Fibroblast of upper back skin (primary cell): Measurements from ENCODE around the gene SNAI3.

Source experiments
- DNase-seq: peaks from one replicate; pipeline ENCODE4 v3.0.0-alpha.2; 2013

The SNAI3 gene

DNA sequence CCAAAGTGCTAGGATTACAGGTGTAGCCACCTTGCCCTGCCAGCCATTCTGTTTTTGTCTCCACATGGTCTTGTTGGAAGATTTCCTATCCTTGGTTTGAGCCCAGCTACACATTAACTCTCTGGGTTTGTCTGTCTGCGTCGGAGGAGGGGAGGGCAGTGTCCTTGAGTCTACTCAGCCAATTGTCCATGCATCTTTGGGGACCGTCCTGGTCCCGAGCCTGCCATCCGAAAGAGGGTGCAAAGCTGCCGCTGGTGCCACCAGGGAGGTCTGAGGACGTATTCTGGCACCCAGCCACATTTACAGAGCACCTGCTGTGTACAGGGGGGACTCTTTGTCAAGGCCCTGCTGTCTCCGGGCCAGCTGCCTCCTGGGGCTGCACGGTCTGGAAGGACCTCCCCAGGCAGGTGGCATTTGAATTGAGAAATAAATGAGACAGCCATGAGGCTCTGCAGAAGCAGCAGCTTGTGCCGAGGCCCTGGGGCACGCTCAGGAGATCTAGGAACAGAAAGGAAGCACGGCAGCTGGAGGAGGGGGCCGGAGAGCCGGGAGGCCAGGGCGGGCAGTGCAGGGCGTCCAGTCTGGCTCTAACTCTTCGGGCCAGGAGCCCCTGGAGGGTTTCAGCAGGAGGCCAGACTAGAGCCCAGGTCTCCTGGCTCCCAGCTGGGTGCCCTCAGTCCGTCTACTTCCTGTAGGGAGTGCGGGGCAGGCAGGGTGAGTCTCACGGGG lies 36.9 kb downstream of the SNAI3 start:
- DNase-seq = no peak

DNA sequence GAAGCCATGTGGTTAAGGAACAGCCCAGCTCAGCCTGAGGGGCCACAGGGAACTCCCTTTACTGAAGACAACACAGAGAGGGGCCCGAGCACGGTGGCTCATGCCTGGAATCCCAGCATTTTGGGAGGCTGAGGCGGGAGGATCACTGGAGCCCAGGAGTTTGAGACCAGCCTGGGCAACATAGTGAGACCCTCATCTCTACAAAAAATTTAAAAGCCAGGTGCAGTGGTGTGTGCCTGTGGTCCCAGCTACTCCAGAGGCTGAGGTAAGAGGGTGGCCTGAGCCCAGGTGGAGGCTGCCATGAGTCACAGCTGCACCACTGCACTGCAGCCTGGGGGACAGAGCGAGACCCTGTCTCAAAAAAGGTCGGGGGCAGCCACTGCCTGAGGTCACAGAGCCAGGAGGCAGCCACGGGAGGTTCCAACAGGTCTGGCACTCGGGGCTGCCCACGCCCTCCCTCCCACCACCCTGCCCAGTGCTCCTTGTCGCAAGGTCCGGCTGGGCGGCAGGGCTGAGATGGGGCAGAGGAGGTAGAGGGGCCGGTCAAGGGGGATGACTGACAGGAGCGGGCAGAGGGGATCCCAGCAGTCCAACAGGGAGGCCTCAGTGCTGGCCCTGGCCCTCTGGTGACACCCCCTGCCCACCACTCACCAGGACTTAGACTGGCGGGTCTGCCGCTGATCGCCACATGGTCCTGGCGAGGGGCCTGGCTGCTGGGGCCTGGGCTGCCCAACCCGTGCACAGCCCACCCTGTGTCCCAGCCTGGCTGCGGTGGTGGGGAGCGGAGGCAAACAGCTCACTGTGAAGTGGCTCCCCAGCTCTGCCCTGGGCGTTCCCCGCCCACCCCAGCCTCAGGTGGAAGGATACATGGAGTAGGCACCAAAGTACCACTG lies 38.9 kb downstream of the SNAI3 start:
- no peak for DNase-seq

DNA sequence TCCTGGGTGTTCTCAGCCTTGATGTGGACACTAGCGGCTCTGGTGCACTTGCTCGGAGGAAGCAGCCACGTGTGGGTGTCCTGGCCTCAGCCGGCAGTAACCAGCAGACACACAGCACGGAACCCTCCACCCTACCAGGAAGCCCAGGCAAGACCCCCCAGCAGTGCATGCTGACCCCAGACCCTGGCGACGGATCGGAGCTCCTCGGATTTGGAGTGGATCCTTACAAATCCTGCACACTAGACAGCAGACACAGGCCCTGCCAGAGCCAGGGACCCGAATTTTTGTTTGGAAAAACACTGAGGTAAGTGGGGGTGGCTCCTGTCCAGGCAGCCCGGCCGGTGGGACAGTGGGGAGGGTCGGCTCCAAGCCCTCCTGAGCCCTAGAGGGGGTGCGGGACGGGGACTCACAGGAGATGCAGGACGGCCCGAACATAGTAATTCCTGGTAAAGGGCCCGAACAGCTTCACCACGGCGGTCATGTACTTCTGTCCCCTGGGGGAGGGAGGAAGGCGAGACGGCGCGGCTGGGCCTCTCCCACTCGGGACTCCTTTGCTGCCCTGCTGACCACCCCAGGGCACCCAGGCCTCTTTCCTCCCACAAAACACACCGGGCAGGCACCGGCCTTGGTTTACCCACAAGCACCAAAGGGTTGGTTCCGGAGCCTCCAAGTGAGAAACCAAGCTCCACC lies 39.8 kb downstream of the SNAI3 start:
- DNase-seq = no peak

DNA sequence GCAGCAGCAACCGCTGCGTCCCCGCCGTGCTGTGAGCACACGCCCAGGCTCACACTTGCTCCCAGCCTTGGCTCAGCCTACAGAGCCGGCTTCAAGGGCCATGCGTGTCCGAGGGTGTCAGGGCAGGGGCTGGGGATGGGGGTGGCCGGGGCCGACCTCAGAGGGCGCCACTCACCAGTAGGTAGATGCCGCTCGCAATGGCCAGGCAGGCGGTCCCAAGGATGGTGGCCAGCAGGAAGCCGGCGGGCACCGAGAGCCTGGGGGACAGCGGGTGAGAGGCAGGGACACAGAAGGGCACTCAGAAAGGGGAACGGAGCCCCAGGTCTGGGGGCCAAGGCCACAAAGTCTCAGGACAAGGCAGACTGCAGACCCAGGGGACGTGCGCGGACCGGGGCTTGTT lies 40.4 kb downstream of the SNAI3 start:
- DNase-seq = no peak

DNA sequence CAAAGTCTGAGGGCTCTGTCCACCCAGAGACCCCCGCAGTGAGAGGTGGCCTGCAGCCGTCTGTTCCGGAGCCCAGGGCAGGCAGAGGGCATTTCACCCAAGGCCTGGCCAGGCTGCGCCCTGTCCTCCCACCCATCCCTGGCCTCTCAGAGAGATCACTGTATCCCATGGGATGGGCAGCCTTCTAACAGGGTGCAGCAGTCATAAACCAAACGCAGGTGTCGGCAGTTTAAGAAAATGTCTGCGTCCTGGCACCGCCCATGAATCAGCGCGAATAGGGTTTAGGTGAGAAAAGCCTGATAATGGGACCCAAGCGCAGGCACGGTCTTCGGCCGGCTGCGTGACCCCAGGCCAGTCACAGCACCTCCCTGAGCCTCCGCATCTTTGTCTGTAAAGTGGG lies 40.9 kb downstream of the SNAI3 start:
- no peak for DNase-seq

DNA sequence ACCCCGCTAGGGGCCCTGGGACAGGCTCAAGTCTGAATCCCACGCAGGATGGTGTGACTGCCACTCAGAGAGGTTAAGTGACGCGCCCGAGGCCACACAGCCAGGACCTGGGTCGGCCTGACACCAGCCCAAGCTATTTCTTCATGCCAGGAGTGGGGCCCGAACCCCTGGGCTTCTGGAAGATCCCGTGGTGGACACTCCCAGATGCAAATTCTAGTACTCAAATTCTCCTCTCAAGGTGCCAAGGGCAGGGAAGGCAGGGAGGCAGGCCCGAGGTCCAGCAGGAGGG lies 42.7 kb downstream of the SNAI3 start:
- DNase-seq = no peak

DNA sequence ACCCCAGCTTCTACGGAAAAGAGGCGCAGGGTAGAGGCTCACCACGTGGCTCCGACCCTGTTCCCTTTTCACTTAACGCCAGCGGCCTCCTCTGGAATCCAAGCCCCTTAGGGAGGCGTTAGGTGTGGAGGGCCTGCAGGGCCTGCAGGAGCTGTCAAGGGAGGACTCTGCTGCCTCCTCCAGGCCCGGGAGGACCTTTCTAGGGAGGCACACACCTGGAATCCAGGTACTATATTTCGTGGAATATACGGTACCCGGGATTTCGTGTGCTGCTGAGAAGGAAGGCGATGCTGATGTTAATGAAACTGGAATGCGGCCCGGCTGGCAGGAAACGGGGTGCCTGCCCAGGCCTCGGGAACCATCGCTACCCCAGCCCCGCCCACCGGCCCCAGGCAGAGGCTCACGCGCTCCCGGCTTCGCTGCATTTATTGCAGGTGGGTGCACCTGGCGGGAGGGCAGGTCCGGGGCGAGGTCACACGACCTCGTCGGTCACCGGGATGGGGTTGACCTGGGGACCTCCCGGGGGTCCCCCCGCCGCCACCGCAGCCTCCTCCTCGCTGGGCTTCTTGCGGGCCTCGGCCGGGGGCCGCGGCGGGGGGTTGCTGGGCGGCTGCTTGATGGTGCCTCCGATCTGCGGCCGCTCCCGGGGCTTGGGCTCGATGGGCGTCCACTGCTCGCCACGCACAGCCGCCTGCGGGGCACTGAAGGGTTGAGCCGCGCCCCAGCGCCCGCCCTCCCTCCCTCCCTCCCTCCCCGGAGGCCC lies 43.2 kb downstream of the SNAI3 start:
- DNase-seq = no peak

DNA sequence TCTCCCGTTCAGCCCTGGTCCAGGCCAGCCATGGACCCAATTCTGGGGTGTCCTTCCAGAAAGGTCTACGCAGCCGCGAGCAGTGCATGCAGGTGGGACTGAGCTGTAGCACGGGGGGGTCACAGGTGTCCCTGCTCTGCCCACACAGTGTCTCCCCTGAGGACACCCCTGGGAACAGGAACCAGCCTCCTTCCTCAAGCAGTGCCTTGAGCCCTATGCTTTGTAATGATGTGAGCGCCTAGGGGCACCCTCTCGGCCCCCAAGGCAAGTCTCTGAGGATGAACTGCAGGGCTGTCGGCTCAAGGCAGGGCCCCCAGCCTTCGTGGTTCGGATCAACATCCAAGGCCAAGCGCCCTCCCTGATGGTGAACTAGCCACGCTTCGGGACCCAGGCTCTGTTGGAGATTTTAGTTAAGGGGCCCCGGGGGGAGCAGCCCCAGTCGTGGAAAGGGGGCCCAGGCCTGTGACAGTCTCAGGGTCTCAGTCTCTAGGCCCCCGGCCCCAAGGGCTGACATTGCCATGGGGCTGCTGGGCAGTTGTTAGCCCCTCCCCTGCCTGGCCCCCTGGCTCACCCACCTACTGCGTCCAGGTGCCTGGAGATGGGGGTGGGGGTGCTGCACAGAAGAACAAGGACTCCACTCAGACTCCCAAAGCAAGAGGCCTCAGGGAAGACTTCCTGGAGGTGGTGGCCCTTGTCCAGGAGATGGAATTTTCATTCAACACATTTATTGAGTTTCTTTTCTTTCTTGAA lies 45.6 kb downstream of the SNAI3 start:
- no peak for DNase-seq

DNA sequence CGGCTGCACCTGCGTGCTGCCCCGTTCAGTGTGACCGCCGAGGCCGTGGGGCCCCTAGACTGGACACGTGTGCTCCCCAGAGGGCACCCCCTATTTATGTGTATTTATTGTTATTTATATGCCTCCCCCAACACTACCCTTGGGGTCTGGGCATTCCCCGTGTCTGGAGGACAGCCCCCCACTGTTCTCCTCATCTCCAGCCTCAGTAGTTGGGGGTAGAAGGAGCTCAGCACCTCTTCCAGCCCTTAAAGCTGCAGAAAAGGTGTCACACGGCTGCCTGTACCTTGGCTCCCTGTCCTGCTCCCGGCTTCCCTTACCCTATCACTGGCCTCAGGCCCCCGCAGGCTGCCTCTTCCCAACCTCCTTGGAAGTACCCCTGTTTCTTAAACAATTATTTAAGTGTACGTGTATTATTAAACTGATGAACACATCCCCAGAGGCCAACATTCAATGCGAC lies 46.2 kb downstream of the SNAI3 start:
- DNase-seq = no peak

DNA sequence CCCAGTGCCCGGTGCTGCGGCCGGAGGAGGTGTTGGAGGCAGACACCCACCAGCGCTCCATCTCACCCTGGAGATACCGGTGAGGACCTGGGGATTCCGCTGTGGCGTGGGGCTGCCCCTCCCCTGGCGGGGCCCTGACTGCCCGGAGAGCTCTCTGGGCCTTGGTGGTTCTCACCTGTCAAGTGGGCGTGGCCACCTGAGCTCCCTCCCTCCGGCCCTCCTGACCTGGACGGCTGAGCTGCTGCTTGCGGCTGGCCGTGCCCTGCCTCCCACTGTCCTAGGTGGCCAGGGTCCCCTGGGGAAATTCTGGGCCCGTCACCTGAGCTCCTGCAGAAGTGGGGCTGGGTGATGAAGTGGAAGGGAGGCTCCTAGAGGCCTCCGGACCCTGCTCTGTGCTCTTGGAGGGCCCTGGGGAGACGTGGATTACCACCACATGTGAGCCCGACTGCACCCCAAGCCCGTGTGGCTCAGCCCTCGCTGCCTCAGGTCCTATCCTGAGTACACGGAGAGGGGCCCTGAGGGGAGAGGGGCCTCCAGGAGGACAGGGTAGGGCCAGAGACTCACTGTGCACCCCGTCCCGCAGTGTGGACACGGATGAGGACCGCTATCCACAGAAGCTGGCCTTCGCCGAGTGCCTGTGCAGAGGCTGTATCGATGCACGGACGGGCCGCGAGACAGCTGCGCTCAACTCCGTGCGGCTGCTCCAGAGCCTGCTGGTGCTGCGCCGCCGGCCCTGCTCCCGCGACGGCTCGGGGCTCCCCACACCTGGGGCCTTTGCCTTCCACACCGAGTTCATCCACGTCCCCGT lies 46.9 kb downstream of the SNAI3 start:
- DNase-seq = no peak

DNA sequence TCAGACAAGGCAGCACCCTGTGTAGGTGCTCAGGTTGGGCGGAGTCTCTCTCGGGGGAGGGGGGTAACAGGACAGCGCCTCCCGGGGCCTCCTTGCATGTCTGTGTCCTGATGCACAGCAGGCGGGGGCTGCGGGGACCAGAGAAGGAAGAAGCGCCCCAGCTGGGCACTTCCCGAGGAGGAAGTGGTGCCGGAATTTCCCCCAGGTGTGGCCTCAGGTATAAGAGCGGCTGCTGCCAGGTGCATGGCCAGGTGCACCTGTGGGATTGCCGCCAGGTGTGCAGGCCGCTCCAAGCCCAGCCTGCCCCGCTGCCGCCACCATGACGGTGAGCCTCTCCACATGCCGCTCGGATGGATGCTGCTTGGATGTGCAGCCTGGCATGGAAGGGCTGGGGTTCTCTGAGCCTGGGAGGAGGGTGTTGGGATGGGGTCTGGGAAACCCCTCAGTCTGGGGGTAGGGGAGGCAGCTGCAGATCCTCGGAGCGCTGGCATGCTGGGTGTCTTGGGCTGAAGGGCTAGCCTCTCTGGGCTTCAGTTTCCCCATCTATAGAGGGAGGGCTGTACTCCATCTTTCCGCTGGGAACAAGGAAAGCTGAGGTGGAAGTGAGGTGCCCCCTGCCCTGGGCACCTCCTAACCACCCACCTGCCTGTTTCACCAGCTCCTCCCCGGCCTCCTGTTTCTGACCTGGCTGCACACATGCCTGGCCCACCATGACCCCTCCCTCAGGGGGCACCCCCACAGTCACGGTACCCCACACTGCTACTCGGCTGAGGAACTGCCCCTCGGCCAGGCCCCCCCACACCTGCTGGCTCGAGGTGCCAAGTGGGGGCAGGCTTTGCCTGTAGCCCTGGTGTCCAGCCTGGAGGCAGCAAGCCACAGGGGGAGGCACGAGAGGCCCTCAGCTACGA lies 47.7 kb downstream of the SNAI3 start, which contains the start of gene IL17C:
IL17C (plus strand) TSS at position 250 of the 908 bp plus-strand sequence; CDS start at position 320, 70 bp downstream.
- DNase-seq = no peak

DNA sequence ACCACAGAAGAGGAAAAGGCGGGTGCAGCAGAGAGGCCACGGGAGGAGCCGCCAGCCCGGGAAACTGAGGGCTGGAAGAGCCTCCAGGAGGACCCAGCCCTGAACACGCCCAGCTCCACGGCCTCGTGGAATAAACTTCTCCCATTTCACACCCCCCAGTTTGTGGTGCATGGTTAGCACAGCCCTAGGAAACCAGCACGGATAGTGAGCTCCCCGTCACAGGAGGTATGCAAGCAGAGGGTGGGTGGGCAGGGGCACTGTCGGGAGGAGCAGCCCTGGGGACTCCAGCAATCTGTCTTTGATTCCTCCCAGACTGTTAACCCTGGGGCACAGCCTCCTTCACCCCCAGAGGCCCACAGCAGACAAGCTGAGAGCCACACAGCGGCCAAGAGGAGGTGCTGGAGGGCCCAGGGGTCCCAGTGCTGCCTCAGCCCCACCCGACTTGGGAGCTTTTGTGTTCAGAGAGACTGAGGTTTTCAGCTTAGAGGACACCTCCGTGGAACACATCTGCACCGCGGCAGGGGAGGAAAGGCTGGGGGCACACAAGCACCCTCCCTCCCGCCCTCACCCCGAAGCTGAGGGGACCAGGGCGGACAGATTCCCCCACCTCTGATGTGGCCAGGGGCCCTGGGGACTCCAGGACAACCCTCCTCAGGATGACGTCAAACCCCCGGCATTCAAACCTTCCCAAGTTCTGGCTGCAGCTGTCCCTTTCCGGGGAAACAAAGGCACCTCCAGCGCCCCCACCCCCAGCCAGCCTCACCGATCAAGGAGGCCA lies 49.6 kb downstream of the SNAI3 start:
- DNase-seq = no peak

DNA sequence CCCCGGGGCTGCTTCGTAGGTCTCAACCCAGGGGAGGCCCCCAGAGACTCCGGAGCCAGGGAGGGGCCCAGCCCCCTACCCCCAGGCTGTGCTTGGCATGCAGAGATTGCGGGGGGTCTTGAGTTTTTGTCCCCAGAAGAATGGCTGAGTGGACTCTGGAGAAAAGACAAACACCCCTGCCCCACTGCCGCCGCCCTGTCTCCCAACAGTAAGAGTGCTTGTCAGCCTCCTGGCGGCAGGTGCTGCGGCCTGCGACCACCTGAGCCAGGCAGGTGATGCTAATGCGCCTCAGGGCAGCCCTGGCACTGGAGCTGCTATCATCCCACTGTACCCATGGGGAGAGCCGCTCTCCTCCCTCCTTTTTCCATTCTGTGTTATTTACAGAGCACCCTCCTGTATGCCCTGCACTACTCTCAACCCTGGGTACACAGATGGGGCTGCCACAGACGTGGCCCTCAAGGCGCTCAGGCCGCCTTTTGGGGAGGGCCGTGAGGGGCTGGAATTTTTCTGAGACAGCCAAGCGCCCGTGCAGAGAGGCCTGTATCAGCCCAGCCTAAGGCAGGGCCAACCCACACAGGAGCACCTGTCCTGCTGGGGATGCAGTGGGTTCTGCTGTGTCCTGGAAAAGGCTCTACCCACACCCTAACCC lies 50.5 kb downstream of the SNAI3 start:
- DNase-seq = no peak

DNA sequence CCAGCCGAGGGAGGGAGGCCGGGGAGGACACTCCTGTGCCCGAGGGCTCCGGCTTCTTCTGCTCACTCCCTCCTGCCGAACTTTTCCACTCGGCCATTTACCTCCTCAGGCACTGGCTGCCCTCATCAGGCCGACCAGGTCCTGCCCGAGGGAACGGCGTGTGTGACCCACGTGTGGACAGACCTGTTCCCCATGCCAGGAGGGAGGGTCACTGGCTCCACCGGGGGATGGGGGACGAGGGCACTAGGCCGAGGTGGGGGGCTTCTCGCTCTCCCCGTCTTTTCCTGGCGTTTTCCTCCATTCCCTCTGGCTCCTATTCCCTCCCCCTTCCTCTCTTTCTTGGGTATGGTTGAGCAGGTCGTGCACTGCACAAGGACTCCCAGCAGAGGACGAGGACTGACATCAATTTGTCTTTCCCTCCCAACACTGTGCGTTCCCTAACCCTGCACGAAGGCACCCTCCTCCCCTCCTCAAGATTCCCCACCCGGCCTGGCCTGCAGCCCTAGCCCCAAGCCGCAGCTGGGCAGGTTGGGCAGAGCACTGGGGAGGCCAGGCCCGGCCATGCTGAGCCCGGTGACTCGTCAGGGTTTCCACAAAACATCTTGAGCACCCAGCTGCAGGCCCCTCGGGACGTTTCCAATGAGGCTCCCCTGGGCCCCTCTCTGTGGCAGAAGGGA lies 51.2 kb downstream of the SNAI3 start:
- no peak for DNase-seq

DNA sequence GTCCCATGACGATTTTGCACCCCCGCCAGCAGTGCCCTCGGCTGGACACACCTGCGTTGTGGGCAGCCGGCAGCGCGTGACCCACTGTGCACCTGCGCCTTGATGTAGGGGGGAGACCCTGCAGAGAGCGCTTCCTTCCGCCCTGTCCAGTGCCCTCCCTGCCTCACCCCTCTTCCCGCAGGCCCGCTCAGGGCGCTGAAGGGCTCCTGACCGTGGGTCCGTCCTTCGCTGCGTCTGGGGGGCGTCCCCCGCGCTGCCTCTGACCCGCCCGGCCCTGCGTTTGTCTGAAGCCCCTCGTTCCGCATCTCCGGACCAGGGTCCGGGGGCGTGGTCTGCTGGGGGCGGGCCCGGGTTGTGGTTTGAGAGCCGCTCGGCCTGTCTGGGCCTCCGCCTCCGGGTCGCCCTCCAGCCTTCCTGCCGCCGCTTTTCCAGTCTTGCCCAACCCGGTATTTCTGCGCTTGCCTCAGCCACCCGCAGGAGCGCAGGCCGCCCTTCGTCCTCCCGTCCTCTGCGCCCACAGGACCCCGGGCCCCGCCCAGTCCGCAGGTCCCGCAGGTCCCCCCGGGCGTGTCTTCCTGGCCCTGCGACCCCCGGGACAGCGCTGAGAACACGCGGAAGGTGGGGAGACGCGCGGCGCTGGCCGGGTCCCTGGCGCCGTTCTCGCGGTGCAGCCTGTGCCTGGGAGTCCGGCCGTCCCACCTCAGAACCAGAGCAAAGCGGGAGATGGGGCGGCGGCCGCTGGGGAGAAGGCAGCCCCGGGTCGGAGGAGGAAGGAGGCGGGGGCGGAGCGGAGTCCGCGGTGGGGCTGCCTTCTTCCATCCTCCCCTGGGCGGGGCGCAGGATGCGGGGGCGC lies 51.9 kb downstream of the SNAI3 start:
- DNase-seq = no peak

DNA sequence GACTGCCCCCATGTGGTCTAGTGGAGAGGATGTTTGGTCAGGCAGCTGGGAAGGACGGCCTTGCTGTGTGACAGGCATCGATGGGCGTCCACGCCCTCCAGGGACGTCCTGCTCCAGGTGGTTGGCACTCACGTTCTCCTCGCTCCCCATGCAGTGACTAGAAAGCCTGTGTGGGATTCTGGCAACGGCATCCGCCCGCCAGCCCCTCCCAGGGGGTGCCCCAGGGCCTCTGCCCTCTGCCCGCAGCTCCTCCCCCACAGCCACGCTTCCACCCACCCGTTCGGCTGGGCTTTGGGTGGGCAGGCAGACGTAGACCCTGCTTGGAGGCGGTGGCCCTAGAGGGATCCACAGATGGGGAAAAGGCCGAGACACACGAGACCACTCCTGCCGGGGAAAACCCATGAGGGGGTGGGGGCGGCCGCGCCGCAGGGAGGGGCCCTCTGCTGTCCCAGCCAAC lies 52.6 kb downstream of the SNAI3 start:
- DNase-seq = no peak

DNA sequence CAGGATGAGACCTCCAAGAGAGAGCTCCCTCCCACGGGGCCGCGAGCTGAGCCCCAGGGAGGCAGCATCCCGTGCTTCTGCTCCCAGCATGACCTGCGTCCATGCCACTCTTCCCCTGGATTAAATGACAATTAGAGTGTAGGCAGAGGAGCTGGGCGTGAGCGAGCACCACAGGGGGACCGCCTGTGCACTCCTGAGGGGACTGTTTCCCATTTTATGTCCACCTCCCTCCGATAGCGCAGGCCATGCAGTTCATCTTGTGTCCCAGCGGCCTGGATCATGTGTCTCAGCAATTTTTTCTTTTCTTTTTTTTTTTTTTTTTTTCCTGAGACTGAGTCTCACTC lies 53.7 kb downstream of the SNAI3 start:
- no peak for DNase-seq
